Amniotic stem cell (primary cell): Measurements from ENCODE around the gene RUNX1.

Experiments
- DNase-seq: peaks from one replicate; lab custom pipeline; 2025; lab: John Stamatoyannopoulos, UW

RUNX1 gene

DNA sequence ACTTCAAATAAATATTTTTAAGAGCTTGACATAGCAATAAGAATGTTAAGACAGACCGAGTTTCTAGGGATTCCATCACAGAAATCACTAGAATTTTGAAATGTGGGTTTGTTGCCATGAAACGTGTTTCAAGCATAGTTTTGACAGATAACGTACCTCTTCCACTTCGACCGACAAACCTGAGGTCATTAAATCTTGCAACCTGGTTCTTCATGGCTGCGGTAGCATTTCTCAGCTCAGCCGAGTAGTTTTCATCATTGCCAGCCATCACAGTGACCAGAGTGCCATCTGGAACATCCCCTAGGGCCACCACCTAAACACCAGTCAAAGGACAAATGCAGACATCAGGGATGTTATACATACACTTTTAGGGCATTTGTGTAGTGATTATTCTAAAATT, 168.7 kb downstream of the RUNX1 start:
- DNase-seq: no peak

DNA sequence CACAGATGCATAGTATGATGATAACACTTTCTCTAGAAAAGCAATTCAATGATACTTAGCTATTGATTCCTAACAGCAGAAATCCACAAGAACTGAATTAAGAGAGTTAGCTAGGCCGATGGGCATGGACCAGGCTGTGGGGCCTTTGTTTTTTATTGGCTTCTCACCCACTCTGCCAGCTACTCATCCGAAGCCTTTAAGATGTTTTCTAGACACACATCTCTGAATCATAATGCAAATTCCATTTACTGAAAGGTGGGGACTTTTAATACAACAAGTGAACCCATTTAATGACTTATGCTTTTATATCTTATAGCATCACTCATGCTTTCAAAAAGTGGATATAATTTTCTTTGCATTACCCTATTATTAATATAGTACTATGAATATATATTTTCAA, 170.2 kb downstream of the RUNX1 start:
- no peak for DNase-seq

- DNase-seq: no peak
These were observed 170.6 kb downstream of the RUNX1 start for GRCh38 chr21:34878501-34878900.

- DNase-seq: no peak
These were observed 171.5 kb downstream of the RUNX1 start for GRCh38 chr21:34877485-34878128.

- DNase-seq: no peak
These were observed 173.3 kb downstream of the RUNX1 start for GRCh38 chr21:34875830-34876229.

DNA sequence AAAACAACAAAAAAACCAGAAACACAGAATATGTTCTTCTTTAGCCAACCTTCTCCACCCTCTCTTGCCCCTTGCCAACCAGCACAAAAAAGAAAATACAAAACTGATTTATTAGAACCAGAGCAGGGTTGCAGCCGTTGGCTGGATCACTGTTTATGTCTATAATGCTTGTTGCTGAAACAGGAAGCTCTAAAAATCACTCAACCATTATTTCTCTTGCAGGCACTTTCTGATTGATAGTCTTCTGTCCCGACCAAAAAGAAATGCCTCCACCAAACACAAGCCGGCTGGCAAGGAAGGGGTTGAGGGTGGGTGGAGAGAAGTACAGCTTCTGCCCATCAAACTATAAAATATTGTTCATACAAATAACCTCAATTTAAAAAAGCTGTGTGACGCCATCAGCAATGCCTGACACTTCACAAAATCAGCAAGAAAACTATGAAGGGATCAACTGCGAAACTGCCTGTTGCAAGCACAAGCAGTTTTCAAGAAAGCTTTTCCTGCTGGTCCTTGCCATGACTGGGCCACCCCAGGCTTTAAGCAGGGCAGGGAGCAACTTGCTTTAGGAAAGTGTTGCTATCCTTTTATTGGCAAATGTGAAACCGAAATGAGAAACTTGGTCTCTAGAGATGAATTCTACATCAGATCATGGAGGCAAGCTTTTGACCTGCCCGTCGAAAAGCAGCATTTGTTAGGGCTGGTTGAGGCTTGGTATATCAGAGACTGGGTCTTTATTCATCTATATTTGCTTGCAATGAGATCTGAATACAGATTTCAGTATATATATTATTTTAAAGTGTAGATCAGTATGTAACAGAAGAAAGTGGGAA, 174.2 kb downstream of the RUNX1 start:
- no peak for DNase-seq

GRCh38 chr21:34871026-34871908, 177.8 kb downstream of the RUNX1 start:
- DNase-seq: no peak

DNA sequence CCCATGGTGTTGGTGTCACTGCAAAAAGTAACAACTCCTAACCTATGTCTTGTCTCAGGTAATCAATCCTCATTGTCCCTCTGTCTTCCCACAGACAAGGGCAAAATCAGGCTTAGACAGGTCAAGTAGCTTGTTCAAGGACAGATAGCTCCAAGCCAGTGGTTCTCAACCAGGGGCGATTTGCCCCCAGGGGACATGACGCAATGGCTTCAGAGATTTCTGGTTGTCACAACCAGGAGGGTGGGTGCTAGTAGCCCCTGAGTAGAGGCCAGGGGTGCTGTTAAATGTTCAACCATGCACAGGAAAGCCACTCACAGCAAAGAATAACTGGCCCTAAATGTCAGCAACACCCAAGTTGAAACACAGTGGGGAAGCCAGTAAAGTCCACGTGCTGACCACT, 178.9 kb downstream of the RUNX1 start:
- DNase-seq: no peak

- no peak for DNase-seq
These were observed 179.6 kb downstream of the RUNX1 start for GRCh38 chr21:34869545-34869944.

GRCh38 chr21:34867785-34868184, 181.3 kb downstream of the RUNX1 start:
- no peak for DNase-seq

GRCh38 chr21:34865400-34866241, 183.5 kb downstream of the RUNX1 start:
- DNase-seq: no peak

DNA sequence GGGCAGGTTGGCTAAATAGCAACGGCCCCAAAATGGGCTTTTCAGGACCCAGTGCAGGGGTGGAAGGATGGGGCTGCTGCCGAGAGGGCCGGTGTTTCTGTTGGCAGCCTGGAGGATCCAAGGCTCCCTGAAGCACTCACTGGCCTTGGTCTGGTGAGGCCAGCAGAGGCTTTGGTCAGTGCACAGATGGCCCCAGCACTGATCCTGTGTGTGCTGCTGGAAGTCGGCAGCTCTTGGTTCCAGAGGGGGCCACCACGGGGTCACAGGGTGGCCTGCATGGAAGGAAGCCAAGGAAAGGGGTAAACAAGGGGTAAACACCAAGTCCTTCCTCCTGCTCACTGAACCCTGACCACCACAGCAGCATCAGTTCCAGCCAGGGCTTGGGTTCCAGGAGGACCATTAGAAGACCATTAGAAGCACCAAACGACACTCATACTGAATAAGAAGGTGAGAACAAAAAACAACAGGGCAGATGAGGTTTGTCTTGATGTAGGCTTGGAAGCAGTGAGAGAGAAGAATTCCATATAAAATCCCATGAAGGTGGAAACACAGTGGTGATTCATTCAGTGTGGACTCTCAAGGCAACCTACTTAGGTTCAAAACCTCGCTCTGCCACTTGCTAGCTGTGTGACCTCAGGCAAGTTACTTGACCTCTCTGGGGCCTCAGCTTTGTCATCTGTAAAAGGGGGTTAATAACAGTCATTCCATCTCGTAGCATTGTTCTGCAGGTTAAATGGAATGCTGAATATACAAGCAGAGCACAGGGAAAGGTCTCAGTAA, 184.5 kb downstream of the RUNX1 start:
- DNase-seq: no peak

- DNase-seq: no peak
These were observed 186.2 kb downstream of the RUNX1 start for GRCh38 chr21:34862951-34863350.

GRCh38 chr21:34861258-34861657, 187.8 kb downstream of the RUNX1 start:
- no peak for DNase-seq

GRCh38 chr21:34859976-34860653, 189.0 kb downstream of the RUNX1 start:
- no peak for DNase-seq

- DNase-seq: no peak
These were observed 190.5 kb downstream of the RUNX1 start for GRCh38 chr21:34858559-34858958.

DNA sequence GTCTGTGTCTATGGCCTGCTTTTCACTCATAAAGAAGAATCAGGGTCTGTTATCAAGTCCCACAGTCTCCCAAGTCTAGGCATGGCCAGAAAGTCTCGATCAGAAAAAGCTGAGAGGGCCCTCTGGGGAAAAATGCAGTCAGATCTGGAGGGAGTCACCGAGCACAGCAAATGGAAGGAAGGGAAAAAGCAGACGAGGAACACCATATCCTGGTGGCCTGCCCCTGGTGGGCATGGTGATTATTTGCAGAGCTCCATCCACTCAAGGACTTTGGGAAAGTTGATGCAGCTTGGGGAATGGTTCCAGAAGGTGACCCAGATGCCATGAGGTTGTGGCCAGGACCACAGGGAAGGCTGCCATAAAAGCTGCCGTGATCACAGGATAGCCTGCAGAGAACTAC, 191.2 kb downstream of the RUNX1 start:
- no peak for DNase-seq

GRCh38 chr21:34857122-34857713, 191.9 kb downstream of the RUNX1 start:
- no peak for DNase-seq

- DNase-seq: no peak
These were observed 196.7 kb downstream of the RUNX1 start for GRCh38 chr21:34852448-34852847.

DNA sequence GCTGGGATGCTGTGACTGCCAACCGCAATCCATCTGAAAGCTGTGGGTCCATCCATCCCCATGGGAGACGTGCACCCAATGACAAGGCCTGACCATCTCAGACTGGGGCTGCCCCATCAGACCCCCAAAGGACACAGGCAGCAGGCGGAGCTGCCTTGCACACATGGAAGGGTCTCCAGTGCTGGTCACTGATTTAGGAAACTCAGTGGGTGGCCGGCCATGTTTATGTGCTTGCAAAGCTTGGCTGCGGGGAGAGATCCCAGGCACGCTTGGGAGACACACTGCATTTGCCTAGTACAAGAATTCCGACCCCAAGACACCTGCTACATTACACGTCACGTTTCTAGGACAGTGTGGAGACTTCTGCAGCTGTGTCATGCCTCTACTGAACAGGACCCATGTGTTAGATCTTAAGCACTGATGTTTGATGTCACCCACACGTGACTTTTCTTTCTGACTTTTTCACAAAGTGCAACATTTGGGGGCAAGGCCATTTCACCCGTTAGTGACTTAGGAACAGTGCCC, 198.9 kb downstream of the RUNX1 start:
- DNase-seq: no peak
